Stimulated activated CD8-positive, alpha-beta memory T cell treated with anti-CD3 and anti-CD28 coated beads, Interleukin-7, amount 100 ng/mL, for 4 hours (primary cell): ENCODE measurements around the gene KCNQ1OT1.
A peak's percentile ranks its signal among the peaks of the same experiment; 100 is the strongest.

Source experiments
- DNase-seq, 2 donors: peaks; one replicate each; pipeline ENCODE4 v3.0.0-alpha.2; 2020; ENCODE audit warnings: low read depth in 2 of 2

Gene KCNQ1OT1

GRCh38 chr11:2699531-2700414 is at the start of gene KCNQ1OT1:
KCNQ1OT1 (minus strand) TSS chr11:2699994.
- peak; percentile 79 to 83 for DNase-seq

GRCh38 chr11:2748814-2749554 is 49.2 kb upstream of the KCNQ1OT1 start:
- no peak for DNase-seq

DNA sequence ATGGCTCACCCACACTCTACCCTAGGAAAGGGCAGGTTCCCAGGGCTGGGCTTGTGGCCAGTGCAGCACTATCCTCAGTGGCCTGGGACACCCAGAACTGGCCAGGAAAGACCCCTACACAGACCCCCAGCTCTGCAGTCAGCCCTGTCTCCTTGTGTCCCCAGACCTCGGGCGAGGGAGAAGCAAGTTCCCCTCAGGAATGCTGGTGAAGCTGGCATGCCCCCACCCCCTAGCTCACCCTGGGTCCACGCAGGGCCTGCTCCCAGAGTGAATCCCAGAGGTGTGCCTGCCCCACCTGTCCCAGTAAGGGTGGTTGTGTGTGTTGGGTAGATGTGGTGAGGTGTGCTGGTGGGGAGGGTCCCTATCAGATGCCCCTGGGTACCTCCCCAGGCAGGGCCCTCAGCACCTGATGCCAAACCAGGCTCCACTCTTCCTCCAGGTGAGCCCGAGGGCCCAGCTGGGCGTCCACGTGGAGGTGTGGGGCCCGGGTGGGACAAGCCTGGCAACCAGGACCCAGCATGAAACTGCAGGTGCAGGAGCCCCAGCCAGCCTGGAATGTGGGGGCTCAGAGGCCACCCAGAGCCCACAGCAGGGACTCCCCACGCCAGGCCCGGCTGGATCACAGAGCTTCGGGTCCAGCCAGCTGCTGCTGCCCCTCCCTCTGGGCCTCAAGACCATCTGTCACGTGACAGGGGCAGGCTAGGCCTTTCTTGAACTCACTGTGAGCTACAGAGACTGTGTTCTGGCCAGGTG is 48.4 kb upstream of the KCNQ1OT1 start:
- no peak for DNase-seq

DNA sequence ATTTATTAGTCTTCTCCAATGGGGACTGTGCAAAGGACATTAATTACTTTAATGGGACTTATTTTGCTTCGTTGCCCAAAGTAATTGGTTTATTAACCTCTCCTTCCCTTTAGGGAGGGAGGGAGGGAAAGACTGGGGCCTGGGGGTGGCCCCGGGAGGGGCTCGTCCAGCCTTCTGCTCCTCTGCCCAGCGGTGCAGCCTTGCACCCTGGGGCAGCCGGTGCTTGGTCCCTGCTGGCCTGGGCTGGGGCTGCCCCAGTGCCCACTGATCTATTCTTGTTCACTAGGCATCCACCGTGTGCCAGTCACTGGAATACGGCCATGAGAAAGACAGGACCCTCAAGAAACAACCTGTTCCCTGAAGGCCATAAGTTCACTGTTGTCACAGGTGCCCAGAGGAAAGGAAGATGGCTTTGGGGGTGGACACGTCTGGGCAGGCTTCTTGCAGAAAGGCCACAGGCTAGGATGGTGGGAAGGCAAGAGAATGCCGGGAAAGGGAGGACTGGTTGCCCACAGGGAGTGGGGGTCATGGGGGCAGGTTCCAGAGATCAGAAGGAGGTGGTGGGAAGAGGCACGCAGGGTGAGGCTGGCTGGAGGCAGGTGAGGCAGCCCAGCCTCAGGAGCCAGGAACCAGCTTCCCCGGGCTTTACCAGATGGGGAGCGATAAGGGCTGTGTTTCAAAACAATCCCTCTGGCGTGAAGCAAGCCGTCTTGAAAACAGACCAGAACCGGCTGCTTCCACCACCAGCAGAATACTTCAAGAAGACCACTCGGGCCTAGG is 47.6 kb upstream of the KCNQ1OT1 start:
- no peak for DNase-seq

DNA sequence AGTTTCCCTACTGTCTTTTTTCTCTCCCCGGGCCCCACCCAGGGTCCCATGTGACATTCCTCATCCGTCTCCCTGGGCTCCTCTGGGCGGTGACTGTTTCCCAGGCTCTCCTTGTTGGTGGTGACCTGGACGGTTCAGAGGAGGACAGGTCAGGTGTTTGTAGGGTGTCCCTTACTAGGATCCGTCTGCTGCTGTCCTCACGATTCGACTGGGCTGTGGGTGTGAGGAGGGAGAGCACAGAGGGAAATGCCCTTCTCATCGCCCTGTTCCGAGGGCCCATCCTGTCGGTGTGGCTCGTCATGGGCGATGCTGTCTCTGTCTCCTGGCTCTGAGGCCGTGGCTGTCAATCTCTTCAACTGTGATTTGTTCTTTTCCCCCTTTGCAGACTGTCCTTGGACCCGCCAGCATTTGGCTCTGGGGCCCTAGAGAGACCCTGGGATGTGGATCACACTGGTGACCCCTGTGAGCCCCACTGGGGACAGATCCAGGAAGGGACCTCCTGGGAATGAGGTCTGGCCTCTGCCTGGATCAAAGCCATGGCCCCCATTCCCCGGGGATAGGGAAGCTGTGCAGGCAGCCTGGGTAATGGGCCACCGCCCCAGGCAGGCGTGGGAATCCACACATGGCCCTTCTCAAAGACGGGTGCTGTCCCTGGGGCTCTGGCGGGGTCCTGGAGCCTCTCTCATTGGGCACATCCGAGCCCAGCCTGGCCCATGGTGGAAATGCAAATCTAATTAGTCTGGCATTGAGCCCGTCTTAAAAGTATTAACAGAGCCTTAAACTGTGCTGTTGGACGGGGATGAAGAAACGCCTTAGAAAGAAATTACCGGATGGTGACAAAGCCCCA is 46.8 kb upstream of the KCNQ1OT1 start:
- DNase-seq = no peak

- DNase-seq = no peak
Observed at GRCh38 chr11:2745511-2745910, 45.7 kb upstream of the KCNQ1OT1 start.

DNA sequence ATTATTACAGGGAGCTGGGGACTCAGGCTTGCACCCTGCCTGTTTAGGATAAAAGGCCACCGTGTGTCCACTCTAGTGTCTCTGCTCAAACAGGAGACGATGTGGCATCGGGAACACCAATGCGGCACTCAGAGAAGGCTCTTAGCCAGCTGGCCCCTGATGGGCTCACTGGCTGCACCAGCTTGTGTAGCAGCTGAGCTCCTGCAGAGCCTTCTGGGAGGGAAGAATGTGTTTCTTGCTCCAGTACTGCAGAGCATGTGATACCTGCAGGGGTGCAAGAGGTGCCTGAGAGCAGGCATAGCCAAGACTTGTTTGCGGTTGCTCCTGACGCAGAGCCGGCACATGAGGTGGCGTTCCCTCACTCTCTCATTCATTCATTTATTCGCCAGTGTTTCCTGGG is 44.4 kb upstream of the KCNQ1OT1 start:
- no peak for DNase-seq

DNA sequence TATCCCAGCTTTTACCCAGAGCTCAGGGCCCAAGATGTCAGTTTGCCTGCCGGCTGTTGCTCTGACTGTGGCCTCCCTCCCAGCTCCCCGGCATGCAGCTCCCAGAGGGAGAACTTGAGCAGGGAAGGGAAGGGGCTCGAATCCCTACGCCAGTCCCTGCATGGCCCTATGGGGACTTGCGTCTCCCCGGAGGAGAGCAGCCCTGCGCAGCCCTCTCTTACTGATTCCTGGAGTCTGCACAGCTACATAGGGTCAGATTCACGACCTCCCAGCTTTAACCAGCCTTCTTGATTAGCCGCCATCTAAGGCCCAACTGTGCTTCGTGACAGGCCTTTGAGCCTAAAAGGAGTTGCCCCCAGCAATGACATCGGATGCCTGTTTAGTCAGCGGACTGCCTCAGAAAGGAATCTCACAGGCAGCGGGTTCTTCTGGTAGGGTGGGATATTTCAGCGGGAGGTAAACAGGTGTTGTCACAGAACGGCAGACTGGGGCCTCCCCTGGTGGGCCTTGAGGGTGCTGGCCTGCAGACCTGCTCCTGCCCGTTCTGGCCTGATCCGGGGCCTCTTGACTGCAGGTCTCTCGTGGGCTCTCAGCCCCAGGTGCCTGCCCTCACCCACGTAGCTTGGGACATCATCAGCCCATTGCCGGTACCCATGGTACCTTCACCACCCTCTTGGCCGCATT is 43.8 kb upstream of the KCNQ1OT1 start:
- DNase-seq = no peak

GRCh38 chr11:2742611-2743426 is 43.0 kb upstream of the KCNQ1OT1 start:
- no peak for DNase-seq

- no peak for DNase-seq
Observed at GRCh38 chr11:2742201-2742600, 42.4 kb upstream of the KCNQ1OT1 start.

DNA sequence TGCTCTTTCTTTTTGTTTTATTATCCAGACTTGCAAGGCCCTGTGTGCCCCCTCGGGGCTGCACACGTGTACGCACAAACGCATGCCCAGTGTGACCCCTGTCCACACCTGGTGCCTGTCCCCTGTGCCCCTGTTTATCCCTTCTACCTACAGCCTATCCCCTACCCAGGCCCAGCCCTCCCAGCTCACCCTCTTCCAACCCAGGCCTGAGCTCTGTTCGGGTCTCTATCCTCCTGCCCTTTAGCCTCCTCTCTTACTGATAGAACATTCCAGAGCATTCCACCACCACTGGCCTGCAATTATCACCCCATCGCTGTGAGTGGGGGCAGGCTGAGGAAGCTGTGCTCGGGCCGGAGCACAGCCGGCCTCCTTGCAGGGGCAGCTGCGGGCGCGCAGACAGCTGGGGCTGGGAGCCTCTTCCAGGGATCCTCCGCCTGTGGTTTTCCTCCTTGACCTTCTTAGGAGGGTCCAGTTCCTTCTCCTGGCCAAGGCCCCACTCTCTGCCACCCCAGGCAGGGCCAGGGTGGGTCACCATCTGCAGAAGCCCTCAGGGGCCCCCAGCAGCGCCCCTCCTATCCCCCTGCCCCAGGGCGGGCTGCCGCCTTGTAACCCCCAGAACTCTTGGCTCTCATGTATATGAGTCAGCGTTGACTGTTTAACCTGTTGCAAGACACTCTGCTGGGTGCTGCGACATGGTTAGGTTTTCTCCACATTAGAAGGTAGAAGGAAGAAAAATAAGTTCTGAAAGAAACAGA is 41.8 kb upstream of the KCNQ1OT1 start:
- DNase-seq = no peak

GRCh38 chr11:2741006-2741376 is 41.2 kb upstream of the KCNQ1OT1 start:
- no peak for DNase-seq

DNA sequence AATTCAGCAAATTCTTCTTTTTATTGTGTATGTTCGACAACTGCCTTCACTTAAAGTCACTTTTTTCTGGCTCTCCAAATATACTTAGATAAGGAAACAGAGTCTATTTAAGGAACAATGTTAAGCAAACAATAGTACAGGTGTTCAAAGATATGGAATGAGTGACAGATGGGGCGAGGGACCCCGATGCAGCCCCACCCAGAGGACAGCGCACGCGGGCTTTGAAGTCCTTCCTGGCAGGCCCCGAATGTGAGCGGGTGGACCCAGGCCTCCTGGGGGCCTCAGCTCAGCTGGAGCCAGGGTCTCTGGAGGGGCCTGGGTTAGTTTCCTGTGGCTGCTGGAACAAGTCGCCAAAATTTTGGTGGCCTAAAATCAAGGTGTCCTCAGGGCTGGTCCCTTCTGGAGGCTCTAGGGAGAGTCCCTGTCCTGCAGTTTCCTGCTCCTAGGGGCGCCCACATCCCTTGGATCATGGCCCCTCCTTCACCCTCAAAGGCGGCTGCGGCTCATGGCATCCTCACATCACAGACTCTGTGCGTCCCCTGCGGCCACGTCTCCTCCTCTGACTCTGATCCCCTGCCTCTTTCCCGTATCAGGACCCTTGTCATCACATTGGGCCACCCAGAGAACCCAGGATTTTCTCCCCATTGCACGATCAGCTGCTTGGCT is 40.6 kb upstream of the KCNQ1OT1 start:
- no peak for DNase-seq

DNA sequence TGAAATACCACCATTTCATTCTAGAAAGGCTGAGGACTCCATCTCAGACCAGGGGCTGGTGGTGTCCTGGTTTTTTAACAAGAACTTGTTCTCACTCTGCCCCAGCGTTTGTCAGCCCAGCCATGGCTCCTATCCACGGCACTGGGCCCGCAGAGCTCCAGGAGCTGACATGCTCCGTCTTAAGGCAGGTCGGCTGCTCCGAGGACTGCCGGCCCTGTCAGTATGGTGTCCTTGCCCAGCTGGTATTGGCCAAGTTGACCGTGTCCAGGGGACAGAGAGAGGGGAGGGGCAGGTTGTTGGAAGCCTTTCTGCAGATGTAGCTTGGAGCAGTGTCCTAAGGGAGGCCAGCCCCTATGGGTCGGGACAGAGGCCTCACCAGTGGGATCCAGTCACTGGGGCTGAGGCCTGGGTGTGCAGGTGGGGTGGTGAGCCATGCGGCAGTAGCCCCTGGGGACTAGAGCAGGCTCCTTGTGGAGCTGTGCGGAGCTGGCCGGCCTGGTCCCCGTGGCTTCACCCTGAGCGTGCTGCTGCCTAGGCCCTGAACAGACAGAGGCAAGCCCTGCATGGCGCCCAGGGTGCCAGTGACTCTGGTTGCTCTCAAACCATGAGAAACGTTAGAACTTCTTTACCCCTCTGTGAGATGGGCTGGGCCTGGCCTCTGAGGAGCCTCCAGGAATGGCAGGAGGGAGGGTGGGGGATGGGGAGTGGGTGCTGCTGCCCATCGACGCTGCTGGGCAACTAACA is 39.9 kb upstream of the KCNQ1OT1 start:
- no peak for DNase-seq

GRCh38 chr11:2738551-2739431 is 39.0 kb upstream of the KCNQ1OT1 start:
- DNase-seq = no peak

DNA sequence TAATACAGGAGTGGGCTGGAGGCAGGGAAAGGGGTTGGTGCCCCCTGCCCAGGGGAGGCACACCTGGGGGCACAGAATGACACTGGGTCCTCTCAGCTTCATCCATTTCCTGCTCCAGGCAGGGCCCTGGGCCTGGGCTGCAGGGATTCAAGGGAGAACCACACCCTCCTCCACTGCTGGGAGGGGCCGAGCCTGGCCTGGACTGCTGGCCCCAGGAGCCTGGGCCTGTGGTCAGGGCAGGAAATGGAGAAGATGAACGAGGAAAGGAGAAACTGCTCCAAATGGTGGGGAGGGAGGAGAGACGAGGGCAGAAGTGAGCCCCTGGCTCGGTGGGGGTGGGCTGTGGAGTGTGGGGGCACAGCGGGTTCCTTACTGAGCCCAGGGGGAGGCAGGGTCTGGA is 38.1 kb upstream of the KCNQ1OT1 start:
- no peak for DNase-seq
